MCF 10A (cell line): ENCODE data around the gene KRT77. TPM values are rescaled to one million over a fixed set of nuclear protein-coding genes. Genes with fewer than 3 reads are reported as not detected.

Experiments
- BruUV-seq: library from RNA; stranded (reverse); fragments of 400-500 nt; replicated peaks from 2 replicates; lab custom pipeline; 2021; lab: Mats Ljungman, UMichigan
- CTCF ChIA-PET: fragments of 300-600 bp; sonication (Branson Sonifier 250); formaldehyde crosslinking; extraction: SDS; loops from one replicate; lab custom pipeline; 2021; ENCODE audit warnings: antibody characterized with exemption, inconsistent platforms; lab: Yijun Ruan, JAX
- POLR2A ChIA-PET: fragments of 300-600, 350-650 bp; sonication (Branson Sonifier 250); formaldehyde crosslinking; extraction: SDS; loops from one replicate; lab custom pipeline; 2020; ENCODE audit warnings: antibody characterized with exemption, inconsistent platforms; lab: Yijun Ruan, JAX
- DNase-seq: peaks from one replicate; pipeline ENCODE4 v3.0.0-alpha.2; 2018; ENCODE audit not compliant: unreplicated experiment
- H3K27ac Mint-ChIP-seq: one replicate; pipeline ENCODE4 v1.8.0; 2022; ENCODE audit warnings: mild to moderate bottlenecking, low read depth, mixed read lengths; ENCODE audit not compliant: unreplicated experiment
- H3K27me3 Mint-ChIP-seq: one replicate; pipeline ENCODE4 v1.8.0; 2022; ENCODE audit warnings: mixed read lengths; ENCODE audit not compliant: insufficient read depth, unreplicated experiment
- H3K36me3 Mint-ChIP-seq: one replicate; pipeline ENCODE4 v1.8.0; 2022; ENCODE audit warnings: mild to moderate bottlenecking, moderate library complexity, mixed read lengths; ENCODE audit not compliant: insufficient read depth, unreplicated experiment
- H3K4me1 Mint-ChIP-seq: one replicate; pipeline ENCODE4 v1.8.0; 2022; ENCODE audit warnings: mixed read lengths; ENCODE audit not compliant: insufficient read depth, unreplicated experiment
- H3K4me3 Mint-ChIP-seq: one replicate; pipeline ENCODE4 v1.8.0; 2022; ENCODE audit warnings: mild to moderate bottlenecking, moderate library complexity, mixed read lengths; ENCODE audit not compliant: unreplicated experiment
- H3K9me3 Mint-ChIP-seq: one replicate; pipeline ENCODE4 v1.8.0; 2022; ENCODE audit warnings: mixed read lengths; ENCODE audit not compliant: unreplicated experiment
- intact Hi-C: fragments of 100-400 bp; cut with micrococcal nuclease; formaldehyde crosslinking; loops from 2 replicates; pipeline ENCODE4 v1.14.1; 2022
- total RNA-seq: library from RNA; stranded (reverse); gene quantifications from 2 replicates; pipeline ENCODE4 v1.2.3, GENCODE V29; 2022
- TF ChIP-seq, protein P1 (sequence below): fragments of 200-600 bp; IDR thresholded peaks from one replicate; pipeline ENCODE4 v1.8.0; 2022; ENCODE audit warnings: antibody characterized with exemption, mild to moderate bottlenecking; ENCODE audit not compliant: unreplicated experiment

The KRT77 gene
- total RNA-seq, 1 experiment from 2014 or later, result not detected

DNA sequence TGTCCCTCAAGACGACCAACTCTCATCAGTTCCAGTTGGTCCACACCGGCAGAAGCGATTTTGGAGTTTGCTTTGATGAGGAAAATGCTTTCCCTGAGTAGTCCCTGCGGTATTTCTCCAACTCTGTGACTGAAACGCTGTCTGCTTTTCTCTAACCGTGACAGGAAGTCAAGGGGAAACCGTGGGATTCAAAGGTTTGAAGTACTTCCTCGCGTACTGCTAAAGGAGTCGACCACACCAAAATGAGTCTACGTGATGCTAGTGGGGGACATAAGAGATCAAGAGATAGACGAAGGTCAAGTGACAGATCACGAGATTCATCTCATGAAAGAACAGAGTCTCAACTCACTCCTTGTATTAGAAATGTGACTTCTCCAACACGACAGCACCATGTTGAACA is 45.3 kb upstream of the KRT77 start:
- Mint-ChIP-seq H3K9me3 (no peaks in the 10 kb centered on the region), H3K4me1 (no peaks in the 10 kb centered on the region), H3K27ac (no peak overlapping the region), H3K27me3 (peaks cover 88% of the 10 kb centered on the region), H3K4me3 (no peak overlapping the region), H3K36me3 (no peaks in the 10 kb centered on the region)
- no peak for DNase-seq
- ChIA-PET CTCF (no interaction called here), POLR2A (no interaction called here)
- intact Hi-C loops, result no loop called here
- TF ChIP-seq, protein P1, sequence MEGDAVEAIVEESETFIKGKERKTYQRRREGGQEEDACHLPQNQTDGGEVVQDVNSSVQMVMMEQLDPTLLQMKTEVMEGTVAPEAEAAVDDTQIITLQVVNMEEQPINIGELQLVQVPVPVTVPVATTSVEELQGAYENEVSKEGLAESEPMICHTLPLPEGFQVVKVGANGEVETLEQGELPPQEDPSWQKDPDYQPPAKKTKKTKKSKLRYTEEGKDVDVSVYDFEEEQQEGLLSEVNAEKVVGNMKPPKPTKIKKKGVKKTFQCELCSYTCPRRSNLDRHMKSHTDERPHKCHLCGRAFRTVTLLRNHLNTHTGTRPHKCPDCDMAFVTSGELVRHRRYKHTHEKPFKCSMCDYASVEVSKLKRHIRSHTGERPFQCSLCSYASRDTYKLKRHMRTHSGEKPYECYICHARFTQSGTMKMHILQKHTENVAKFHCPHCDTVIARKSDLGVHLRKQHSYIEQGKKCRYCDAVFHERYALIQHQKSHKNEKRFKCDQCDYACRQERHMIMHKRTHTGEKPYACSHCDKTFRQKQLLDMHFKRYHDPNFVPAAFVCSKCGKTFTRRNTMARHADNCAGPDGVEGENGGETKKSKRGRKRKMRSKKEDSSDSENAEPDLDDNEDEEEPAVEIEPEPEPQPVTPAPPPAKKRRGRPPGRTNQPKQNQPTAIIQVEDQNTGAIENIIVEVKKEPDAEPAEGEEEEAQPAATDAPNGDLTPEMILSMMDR, result no peak
- no TSS peak for BruUV-seq

DNA sequence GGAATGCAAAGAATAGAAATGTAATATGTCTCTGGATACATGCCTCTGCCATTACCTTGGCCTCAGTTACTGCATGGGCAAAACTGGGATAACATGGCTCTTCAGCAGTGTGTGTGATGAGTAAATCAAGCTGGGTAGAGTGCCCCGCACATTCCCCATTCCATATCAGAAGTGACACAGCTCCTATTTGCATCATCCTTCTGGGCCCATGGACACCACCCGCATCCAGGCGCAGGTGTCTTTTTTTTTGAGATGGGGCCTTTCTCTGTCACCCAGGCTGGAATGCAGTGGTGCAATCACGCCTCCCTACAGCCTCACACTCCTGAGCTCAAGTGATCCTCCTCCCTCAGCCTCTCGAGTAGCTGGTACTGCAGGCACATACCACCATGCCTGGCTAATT is 42.2 kb upstream of the KRT77 start:
- intact Hi-C loops, result no loop called here
- Mint-ChIP-seq H3K4me1 (no peaks in the 10 kb centered on the region), H3K4me3 (no peak overlapping the region), H3K27ac (no peak overlapping the region), H3K27me3 (peaks cover 64% of the 10 kb centered on the region), H3K9me3 (no peaks in the 10 kb centered on the region), H3K36me3 (no peaks in the 10 kb centered on the region)
- BruUV-seq, result no TSS peak
- ChIA-PET POLR2A (interaction anchor here (0.6 kb wide), 2 partner anchors 28 to 596 kb away, joined by 3 read pairs; no protein-coding TSS in a partner anchor), CTCF (interaction anchor here (0.7 kb wide), 1 partner anchor 29 kb away, joined by 3 read pairs; no protein-coding TSS in a partner anchor)
- no peak for DNase-seq
- TF ChIP-seq, protein P1, result no peak

DNA sequence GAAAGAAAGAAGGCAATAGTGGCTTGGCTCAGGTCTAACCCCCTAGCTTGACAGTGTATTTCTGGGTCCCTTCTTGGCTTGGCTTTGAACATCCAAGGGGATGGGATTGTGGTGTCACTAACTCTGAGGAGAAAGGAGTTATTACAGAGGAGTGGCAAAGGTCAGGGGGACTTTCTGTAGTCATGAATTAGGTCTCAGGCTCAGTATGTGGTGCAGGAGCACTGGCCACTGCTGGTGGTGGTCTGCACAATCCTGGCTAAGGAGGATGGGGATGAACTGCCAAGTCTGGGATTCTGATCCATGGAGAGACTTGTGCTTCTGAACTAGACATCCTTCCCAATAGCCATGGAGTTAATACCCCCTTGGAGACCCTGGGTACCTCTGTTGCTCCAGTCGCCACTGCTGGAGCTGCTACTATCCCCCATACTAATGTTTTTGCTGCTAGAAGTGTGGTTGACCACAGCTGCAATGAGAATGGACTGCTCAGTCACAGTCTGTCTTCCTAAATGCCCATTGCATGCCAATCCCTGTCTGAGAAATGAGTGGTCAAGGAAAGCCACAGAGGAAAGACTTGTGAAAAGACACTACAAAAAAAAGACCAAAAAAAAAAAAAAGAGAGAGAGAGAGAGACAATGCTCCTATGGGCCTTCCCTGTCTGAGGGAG is 41.3 kb upstream of the KRT77 start:
- peaks cover 62% of the 10 kb centered on the region for H3K27me3 Mint-ChIP-seq
- POLR2A ChIA-PET, result interaction anchor here (0.7 kb wide), 1 partner anchor 26 kb away, joined by 3 read pairs; no protein-coding TSS in a partner anchor
- BruUV-seq, result no TSS peak

DNA sequence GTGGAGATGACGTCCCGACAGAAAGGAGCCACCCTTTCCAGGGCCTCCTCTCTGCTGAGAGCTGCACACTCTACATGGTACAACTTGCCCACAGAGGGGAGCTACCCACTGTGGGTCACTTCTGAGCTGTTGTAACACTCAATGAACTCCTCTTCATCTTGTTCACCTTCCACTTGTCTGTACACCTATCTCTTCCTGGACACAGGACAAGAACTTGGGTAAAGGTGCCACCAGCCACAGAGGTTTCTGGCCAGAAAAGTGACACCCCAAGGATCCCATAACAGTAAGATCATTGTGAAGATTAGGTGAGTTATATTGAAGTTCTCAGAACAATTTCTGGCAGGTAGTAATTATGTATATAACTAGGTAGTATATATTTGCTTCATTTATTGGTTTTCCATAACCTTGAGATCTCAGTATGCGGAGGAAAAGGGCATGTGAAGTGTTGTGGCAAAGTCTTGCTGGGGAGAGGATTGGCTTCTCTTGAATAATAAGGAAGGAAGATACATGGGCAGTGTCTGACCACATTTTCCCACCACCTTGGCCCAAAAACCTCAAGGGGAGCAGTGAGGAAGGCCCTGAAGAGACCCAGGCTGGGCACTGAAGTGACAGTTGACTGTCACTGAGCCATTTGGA is 39.6 kb upstream of the KRT77 start:
- no peak for DNase-seq
- POLR2A ChIA-PET, result interaction anchor here (0.5 kb wide), 1 partner anchor 752 kb away, joined by 3 read pairs; no protein-coding TSS in a partner anchor
- H3K27me3 Mint-ChIP-seq, result peaks cover 48% of the 10 kb centered on the region
- no peaks in the 10 kb centered on the region for H3K9me3 Mint-ChIP-seq
- H3K4me3 Mint-ChIP-seq, result no peak overlapping the region
- no peak overlapping the region for H3K27ac Mint-ChIP-seq
- no peaks in the 10 kb centered on the region for H3K36me3 Mint-ChIP-seq
- TF ChIP-seq, protein P1, result no peak
- H3K4me1 Mint-ChIP-seq, result no peaks in the 10 kb centered on the region
- BruUV-seq, result no TSS peak
- CTCF ChIA-PET, result no interaction called here
- intact Hi-C loops, result no loop called here

More for the DNA sequence above, 41.3 kb upstream of the KRT77 start:
- Mint-ChIP-seq H3K9me3 (no peaks in the 10 kb centered on the region), H3K27ac (no peak overlapping the region), H3K4me1 (no peaks in the 10 kb centered on the region), H3K36me3 (no peaks in the 10 kb centered on the region), H3K4me3 (no peak overlapping the region)
- intact Hi-C loops, result no loop called here
- TF ChIP-seq, protein P1, result no peak
- CTCF ChIA-PET, result no interaction called here
- DNase-seq, result no peak
